HL-60 (cell line): ENCODE measurements around the gene USP47.

Source experiments
- SPI1 ChIP-seq: IDR thresholded peaks from 2 replicates; pipeline ENCODE4 v1.6.1; 2012; ENCODE audit warnings: low read depth, mild to moderate bottlenecking, borderline replicate concordance
- TF ChIP-seq, protein P1 (sequence below): IDR thresholded peaks from 2 replicates; pipeline ENCODE4 v1.6.1; 2012; ENCODE audit warnings: low read depth; ENCODE audit not compliant: insufficient replicate concordance

- no peak for TF ChIP-seq SPI1
- TF ChIP-seq, protein P1, sequence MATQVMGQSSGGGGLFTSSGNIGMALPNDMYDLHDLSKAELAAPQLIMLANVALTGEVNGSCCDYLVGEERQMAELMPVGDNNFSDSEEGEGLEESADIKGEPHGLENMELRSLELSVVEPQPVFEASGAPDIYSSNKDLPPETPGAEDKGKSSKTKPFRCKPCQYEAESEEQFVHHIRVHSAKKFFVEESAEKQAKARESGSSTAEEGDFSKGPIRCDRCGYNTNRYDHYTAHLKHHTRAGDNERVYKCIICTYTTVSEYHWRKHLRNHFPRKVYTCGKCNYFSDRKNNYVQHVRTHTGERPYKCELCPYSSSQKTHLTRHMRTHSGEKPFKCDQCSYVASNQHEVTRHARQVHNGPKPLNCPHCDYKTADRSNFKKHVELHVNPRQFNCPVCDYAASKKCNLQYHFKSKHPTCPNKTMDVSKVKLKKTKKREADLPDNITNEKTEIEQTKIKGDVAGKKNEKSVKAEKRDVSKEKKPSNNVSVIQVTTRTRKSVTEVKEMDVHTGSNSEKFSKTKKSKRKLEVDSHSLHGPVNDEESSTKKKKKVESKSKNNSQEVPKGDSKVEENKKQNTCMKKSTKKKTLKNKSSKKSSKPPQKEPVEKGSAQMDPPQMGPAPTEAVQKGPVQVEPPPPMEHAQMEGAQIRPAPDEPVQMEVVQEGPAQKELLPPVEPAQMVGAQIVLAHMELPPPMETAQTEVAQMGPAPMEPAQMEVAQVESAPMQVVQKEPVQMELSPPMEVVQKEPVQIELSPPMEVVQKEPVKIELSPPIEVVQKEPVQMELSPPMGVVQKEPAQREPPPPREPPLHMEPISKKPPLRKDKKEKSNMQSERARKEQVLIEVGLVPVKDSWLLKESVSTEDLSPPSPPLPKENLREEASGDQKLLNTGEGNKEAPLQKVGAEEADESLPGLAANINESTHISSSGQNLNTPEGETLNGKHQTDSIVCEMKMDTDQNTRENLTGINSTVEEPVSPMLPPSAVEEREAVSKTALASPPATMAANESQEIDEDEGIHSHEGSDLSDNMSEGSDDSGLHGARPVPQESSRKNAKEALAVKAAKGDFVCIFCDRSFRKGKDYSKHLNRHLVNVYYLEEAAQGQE = no peak
These were observed 154.7 kb downstream of the USP47 start for GRCh38 chr11:11996321-11997048.
